Muscle of back (tissue), 11 donors: ENCODE results near the gene SPATS2. TPM values are rescaled to one million over a fixed set of nuclear protein-coding genes. Genes with fewer than 3 reads are reported as not detected.
"Not testable (repeated sequence)": the region's sequence is repeated elsewhere in the genome, so short reads cannot be mapped to it uniquely, and the experiment has no call there.

ENCODE experiments used
- DNase-seq, 3 donors: peaks; one replicate each; pipeline versions ENCODE4 v3.0.0 to v3.0.0-alpha.2; 2013
- polyA plus RNA-seq, 10 donors: library from polyadenylated mRNA; unstranded; fragments of 120-200 nt; gene quantifications; one replicate each; pipeline ENCODE4 v1.2.1, GENCODE V29; 2013; ENCODE audit not compliant: insufficient read length in 10 of 10

Gene SPATS2
- polyA plus RNA-seq, 10 donors, result 23.0 to 37.0 (median 28.1) TPM

- not testable (repeated sequence) for DNase-seq
Measured at GRCh38 chr12:49509681-49510080, 142.4 kb downstream of the SPATS2 start.

- no peak for DNase-seq
Measured at GRCh38 chr12:49511410-49511809, 144.1 kb downstream of the SPATS2 start.

GRCh38 chr12:49512546-49512945, 145.3 kb downstream of the SPATS2 start:
- DNase-seq, result no peak

GRCh38 chr12:49515266-49515665, 148.0 kb downstream of the SPATS2 start:
- peak in 1 of 3 donors; percentile 38 for DNase-seq

GRCh38 chr12:49518914-49519573, 151.8 kb downstream of the SPATS2 start:
- DNase-seq, result no peak

GRCh38 chr12:49519574-49519936, 152.3 kb downstream of the SPATS2 start:
- no peak for DNase-seq

- no peak for DNase-seq
Measured at GRCh38 chr12:49521389-49521788, 154.1 kb downstream of the SPATS2 start.

- no peak for DNase-seq
Measured at GRCh38 chr12:49524660-49525324, 157.5 kb downstream of the SPATS2 start.

GRCh38 chr12:49525942-49526341, 158.7 kb downstream of the SPATS2 start:
- DNase-seq, result no peak

GRCh38 chr12:49527361-49528130, 160.3 kb downstream of the SPATS2 start:
- DNase-seq, result no peak

GRCh38 chr12:49529414-49529813, 162.2 kb downstream of the SPATS2 start:
- no peak for DNase-seq

GRCh38 chr12:49531745-49532144, 164.5 kb downstream of the SPATS2 start:
- no peak for DNase-seq

GRCh38 chr12:49533331-49533730, 166.1 kb downstream of the SPATS2 start:
- no peak for DNase-seq

GRCh38 chr12:49534122-49534521, 166.9 kb downstream of the SPATS2 start:
- DNase-seq, result not testable (repeated sequence)

- no peak for DNase-seq
Measured at GRCh38 chr12:49534731-49535278, 167.5 kb downstream of the SPATS2 start.

GRCh38 chr12:49535921-49536525, 168.8 kb downstream of the SPATS2 start:
- DNase-seq, result no peak

GRCh38 chr12:49536526-49537071, 169.3 kb downstream of the SPATS2 start:
- no peak for DNase-seq

GRCh38 chr12:49537231-49537751, 170.0 kb downstream of the SPATS2 start:
- peak in 1 of 3 donors; percentile 50 for DNase-seq

- DNase-seq, result peak in 1 of 3 donors; percentile 45
Measured at GRCh38 chr12:49537752-49538509, 170.7 kb downstream of the SPATS2 start.

GRCh38 chr12:49538510-49539403, 171.5 kb downstream of the SPATS2 start, which contains the start of gene KCNH3:
TSS of gene KCNH3 (plus strand) at chr12:49539030. CDS start at chr12:49539417, 387 bp downstream.
- peak; percentile 45 to 87 (median 64) for DNase-seq
